ENCODE results near the gene ZNF814.
"Not testable (repeated sequence)": the region's sequence is repeated elsewhere in the genome, so short reads cannot be mapped to it uniquely, and the experiment has no call there.

Gene ZNF814

DNA sequence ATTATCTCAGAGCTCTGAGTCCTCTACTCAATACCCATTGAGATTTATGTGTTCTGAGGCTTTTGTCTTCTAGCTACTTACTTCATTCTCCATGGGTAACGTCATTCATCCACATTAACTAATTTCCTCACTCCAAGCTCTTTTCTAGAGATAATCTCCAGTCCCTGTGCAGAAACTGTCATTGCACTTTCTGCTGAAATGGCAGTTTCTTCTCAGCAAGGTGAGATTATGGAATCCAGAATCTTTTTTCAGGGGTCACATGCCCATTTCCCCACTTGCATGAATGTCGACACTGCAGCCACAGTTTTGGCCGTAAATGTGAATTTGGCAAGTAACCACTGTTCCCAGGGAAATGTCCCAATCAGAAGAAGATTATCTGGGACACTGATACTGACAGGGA, 26.5 kb downstream of the ZNF814 start:
- DNase-seq (ENCODE audit: low spot score) = not testable (repeated sequence)

DNA sequence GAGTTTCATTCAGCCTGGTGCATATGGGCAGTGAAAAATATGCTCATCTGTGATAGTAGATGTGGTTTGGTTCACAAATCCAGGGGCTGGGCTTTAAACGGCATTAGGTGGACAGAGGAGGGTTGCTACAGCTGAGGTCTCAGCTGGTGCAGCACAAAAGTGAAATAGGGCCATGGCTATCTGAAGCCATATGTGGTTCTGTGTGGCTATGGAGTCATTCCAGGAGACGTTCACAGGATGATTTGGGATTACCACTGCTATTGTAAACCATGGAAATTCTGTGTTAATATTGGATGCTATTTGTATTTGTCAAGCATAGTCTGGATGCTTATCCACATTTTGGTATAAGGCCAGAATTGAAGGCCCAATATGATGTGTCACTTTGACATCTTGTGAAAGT, 34.7 kb downstream of the ZNF814 start:
- DNase-seq (ENCODE audit: low spot score) = not testable (repeated sequence)

DNA sequence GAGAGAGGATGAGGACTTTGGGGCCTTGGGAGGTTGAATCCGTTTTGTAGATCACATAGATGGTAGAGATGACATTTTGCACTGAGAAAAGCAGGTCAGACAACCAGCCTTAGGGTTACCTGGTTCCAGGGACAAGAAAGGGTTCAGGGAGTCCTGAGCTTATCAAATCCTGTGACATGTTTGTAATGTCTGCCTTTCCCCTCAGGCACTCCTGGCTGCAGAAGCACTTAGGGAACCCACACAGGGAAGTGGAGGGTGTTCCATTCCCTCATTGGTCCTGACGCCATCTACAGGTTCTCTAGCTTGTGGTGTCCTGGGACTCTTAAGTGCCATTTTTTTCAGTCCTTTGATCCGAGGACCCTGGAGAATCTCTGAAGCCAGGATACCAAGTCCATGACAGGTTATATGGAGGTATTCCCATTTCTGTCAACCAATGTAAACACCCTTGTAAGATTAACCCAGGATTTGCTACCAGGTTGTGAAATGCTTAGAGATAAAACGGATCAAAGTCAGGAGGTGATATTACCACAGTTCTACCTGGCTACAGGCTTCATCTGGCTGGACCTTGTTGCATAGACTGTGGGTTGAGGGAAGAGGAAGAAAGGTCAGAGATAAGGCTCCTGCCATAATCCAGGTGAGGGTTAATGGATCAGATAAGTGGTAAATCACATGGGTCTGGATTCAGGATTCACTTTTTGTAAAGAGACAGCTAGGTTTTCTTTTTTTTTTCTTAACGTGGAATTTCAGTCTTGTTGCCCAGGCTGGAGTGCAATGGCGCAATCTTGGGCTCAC, 36.8 kb downstream of the ZNF814 start:
- DNase-seq (ENCODE audit: low spot score) = not testable (repeated sequence)

DNA sequence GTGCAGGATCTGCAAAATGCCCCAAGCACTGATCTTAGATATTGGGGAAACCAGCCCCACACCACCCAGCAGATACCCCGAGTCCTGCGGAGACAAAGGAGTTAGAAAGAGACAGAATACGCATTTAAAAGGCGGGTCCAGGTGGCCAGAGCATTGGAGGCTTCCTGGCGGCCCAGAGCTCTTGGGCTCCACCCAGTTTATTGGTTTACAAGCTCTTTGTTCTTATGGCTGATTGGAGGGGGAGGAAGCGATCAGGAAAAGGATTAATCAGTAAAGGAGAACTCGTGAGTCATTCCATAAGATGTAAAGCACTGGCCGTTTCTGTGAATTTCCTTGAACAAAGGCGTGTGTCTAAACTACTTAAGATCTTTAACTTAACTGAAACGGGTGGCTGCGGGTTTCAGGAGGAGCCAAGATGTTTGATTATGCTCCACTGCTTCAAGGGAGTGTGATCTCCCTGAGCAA, 38.3 kb downstream of the ZNF814 start:
- DNase-seq (ENCODE audit: low spot score) = no peak

DNA sequence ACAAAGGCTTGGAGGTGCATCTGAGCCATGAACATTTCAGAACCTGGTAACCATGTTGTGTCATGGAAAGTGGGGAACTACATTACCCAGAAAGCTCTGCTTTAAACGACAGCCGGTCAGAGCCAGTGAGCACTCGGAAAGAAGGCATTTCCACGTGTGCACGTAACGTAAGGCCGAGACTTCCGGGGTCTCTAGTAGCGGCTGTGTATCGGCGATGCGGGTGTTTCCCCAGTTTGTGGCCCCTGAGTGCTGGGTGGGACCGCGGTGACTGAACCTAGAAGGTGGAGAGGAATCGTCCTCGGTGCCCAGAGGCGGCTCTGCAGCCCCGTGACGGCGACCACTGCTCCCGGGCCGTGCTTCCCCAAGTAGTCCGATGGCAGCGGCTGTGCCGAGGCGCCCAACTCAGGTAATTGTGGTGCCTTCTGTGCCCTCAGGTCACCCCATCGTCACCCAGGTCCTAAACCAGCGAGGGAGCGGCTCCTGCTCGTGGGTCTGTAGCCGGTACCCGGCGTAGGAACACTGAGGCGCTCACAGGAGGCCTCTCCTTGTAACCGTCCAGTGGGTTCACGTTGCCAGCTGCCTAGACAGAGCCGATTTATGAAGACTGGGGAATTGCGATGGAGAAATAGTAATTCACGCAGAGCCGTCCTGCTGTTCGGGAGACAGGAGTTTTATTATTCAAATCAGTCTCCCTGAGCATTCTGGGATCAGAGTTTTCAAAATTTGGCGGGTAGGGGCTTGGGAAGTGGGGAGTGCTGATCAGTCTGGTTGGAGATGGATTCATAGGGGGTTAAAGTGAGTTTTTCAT, 39.0 kb downstream of the ZNF814 start, which contains the start of gene ZNF587:
TSS of gene ZNF587 (plus strand) at position 194 of the 808 bp plus-strand sequence. CDS start at position 374, 180 bp downstream.
- peak; percentile 81 for DNase-seq (ENCODE audit: low spot score)

DNA sequence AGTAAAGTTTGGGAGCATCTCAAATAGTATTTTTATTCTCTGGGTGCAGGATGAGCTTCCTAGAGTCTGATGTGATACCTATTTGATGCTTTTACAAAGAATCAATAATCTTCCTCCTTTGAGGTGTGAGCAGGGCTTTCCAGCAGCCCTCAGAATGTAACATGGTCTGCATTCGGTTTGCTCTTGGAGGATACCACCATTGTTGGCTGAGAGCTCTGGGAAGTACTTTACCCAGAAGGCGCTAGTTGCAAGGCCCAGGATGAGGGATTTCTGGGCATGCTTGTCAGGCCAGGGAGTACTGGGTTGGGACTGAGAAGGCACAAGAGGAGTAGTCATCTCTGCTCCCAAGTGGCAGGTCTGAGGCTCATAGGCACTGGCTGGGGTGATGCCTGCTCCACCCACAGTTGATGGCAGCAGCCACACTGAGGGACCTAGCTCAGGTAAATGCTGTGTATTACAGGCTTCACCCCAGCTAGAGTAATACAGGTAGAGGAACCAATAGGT, 39.6 kb downstream of the ZNF814 start:
- DNase-seq (ENCODE audit: low spot score) = not testable (repeated sequence)

DNA sequence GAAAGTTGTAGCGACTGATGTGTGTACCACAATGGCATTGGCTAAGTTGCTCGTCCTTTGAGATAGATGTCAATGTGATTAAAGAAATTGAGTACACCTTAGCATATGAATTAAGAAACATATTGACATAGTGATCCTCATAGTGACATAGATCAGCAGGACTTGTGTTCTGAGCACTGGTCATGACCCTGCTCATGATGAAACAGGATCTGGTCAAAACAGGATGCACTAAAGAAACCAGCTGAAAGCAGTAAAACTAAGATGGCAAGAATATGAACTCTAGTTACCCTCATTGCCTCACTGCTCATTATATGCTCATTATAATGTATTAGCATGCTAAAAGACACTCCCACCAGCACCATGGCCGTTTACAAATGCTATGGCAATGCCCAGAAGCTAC, 41.7 kb downstream of the ZNF814 start:
- not testable (repeated sequence) for DNase-seq (ENCODE audit: low spot score)

DNA sequence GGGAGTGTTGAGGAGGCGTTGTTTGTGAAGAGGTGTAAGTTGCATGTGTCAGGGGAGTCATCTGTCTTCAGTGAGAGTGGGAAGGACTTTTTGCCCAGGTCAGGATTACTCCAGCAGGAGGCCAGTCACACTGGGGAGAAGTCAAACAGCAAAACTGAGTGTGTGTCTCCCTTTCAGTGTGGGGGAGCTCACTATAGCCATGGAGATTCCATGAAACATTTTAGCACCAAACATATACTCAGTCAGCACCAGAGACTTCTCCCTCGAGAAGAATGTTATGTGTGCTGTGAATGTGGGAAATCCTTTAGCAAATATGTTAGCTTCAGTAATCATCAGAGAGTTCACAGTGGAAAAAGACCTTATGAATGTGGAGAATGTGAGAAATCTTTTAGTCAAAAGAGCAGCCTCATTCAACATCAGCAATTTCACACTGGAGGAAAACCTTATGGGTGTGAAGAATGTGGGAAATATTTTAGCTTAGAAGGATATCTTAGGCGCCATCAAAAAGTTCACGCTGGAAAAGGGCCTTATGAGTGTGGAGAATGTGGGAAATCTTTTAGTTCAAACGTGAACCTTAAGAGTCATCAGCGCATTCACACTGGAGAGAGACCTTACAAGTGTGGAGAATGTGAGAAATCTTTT, 47.6 kb downstream of the ZNF814 start:
- DNase-seq (ENCODE audit: low spot score) = no peak

DNA sequence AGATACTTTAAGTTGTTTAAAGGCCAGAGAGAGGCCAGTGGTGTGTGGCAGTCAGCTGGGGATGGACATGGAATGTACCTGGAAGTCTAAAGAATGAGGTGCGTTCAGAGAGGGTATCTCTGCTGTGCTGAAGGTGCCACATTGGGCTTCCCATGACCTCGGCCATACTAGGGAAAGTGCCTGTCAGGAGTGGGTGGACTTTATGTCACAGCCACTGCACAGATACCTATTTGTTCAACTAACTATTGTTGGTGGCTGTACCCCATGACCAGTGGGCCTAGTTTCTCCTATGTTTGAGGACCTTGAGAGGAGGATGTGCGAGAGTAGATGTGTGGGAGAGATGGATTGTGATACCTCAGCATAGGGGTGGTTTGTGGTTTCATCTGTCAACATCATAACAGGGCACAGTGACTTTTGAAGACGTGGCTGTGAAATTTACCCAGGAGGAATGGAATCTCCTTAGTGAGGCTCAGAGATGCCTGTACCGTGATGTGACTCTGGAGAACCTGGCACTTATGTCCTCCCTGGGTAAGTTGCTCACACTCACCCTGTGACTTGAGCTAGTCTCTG, 50.1 kb downstream of the ZNF814 start:
- DNase-seq (ENCODE audit: low spot score) = not testable (repeated sequence)

DNA sequence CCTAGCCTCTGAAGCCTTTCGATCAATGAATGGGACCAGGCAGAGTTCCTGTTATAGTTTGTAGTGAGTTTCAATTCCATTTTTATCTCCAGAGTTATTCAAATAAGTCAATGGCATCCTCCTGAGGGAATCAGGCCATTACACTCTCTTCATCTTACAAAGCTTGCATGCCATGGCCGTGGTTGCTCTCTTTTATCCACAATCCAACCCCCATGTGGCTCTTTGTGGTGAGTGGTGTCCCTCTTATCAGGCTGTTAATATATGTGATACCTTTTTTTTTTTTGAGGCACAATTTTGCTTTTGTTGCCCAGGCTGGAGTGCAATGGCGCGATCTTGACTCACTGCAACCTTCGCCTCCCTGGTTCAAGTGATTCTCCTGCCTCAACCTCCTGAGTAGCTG, 51.8 kb downstream of the ZNF814 start:
- not testable (repeated sequence) for DNase-seq (ENCODE audit: low spot score)

DNA sequence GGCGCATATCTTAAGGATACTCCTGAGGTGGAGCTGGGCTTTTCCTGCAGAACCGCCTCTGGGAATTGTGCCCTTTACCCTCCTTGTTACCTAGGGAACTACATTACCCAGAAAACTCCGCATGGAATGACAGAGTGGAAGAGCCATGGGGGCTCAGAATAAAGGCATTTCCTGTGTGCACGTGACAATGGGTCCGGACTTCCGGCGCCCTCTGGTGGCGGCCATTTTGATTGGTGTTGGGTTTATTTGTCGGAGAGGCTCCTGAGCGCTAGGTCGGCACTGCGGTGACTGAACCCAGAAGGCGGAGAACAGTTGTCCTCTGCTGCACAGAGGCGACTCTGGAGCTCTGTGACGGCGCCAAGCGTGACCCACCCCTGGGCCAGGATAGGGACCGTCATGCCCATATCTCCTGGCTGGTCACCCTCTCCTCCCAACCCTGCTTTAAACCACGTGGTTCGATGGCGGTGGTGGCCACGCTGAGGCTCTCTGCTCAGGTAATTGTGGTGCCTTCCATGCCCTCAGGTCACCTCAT, 58.7 kb downstream of the ZNF814 start, which contains the start of gene ZNF587B:
TSS of gene ZNF587B (plus strand) at position 229 of the 532 bp plus-strand sequence. CDS start at position 459, 230 bp downstream.
- peak; percentile 30 for DNase-seq (ENCODE audit: low spot score)

DNA sequence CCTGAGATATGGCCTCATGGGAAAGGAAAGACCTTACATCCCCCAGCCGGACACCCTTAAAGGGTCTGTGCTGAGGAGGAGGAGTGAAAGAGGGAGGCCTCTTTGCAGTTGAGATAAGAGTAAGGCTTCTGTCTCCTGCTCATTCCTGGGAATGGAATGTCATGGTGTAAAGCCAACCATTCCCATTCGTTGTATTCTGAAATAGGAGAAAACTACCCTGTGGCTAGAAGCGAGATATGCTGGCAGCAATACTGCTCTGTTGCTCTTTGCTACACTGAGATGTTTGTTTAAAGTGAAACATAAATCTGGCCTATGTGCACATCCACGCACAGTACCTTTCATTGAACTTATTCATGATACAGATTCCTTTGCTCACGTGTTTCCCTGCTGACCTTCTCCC, 59.5 kb downstream of the ZNF814 start:
- DNase-seq (ENCODE audit: low spot score) = no peak

DNA sequence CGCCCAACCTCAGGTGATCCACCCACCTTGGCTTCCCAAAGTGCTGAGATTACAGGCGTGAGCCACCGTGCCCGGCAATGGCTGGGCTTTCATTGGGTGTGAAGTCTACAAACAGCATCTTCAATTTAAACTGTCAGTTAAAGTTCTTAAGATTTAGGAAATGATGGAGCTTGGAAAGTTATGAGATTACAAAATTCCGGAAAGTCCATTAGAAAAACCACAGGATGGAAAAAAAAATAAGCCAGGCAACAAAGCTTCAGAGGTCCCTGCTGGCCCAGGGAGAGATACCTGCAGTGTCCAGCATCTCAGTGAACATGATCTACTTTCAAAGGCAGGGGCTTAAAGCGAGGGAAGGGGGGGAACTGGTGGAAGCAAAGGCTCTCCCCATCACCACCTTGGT, 63.3 kb downstream of the ZNF814 start:
- DNase-seq (ENCODE audit: low spot score) = no peak

DNA sequence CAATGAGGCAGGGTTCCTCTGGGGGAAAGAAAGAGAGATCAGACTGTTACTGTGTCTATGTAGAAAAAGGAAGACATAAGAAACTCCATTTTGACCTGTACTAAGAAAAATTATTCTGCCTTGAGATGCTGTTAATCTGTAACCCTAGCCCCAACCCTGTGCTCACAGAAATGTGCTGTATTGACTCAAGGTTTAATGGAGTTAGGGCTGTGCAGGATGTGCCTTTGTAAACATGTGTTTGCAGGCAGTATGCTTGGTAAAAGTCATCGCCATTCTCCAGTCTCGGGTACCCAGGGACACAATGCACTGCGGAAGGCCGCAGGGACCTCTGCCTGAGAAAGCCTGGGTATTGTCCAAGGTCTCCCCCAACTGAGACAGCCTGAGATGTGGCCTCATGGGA, 65.2 kb downstream of the ZNF814 start:
- DNase-seq (ENCODE audit: low spot score) = not testable (repeated sequence)

DNA sequence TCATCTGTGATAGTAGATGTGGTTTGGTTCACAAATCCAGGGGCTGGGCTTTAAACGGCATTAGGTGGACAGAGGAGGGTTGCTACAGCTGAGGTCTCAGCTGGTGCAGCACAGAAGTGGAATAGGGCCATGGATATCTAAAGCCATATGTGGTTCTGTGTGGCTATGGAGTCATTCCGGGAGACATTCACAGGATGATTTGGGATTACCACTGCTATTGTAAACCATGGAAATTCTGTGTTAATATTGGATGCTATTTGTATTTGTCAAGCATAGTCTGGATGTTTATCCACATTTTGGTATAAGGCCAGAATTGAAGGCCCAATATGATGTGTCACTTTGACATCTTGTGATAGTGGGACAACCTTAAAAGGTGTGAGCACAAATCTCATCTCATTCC, 65.7 kb downstream of the ZNF814 start:
- not testable (repeated sequence) for DNase-seq (ENCODE audit: low spot score)

DNA sequence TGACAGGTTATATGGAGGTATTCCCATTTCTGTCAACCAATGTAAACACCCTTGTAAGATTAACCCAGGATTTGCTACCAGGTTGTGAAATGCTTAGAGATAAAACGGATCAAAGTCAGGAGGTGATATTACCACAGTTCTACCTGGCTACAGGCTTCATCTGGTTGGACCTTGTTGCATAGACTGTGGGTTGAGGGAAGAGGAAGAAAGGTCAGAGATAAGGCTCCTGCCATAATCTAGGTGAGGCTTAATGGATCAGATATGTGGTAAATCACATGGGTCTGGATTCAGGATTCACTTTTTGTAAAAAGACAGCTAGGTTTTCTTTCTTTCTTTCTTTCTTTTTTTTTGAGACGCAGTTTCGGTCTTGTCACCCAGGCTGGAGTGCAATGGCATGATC, 67.3 kb downstream of the ZNF814 start:
- not testable (repeated sequence) for DNase-seq (ENCODE audit: low spot score)

DNA sequence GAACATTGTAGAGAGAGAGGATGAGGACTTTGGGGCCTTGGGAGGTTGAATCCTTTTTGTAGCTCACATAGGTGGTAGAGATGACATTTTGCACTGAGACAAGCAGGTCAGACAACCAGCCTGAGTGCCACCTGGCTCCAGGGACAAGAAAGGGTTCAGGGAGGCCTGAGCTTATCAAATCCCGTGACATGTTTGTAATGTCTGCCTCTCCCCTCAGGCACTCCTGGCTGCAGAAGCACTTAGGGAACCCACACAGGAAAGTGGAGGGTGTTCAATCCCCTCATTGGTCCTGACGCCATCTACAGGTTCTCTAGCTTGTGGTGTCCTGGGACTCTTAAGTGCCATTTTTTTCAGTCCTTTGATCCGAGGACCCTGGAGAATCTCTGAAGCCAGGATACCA, 67.7 kb downstream of the ZNF814 start:
- DNase-seq (ENCODE audit: low spot score) = not testable (repeated sequence)

DNA sequence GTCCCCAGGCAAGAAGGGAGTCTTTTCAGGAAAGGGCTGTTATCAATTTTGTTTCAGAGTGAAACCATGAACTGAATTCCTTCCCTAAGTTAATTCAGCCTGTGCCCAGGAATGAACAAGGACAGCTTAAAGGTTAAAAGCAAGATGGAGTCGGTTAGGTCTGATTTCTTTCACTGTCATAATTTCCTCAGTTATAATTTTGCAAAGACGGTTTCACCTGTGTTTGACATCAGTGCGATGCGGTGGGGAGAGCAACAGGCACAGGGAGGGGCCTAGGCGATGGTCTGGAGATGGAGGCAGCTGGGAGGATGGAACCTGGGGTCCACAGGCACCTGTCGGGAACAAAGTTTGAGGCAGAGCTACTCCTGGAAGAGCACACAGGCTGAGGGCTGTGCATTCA, 68.2 kb downstream of the ZNF814 start:
- no peak for DNase-seq (ENCODE audit: low spot score)

DNA sequence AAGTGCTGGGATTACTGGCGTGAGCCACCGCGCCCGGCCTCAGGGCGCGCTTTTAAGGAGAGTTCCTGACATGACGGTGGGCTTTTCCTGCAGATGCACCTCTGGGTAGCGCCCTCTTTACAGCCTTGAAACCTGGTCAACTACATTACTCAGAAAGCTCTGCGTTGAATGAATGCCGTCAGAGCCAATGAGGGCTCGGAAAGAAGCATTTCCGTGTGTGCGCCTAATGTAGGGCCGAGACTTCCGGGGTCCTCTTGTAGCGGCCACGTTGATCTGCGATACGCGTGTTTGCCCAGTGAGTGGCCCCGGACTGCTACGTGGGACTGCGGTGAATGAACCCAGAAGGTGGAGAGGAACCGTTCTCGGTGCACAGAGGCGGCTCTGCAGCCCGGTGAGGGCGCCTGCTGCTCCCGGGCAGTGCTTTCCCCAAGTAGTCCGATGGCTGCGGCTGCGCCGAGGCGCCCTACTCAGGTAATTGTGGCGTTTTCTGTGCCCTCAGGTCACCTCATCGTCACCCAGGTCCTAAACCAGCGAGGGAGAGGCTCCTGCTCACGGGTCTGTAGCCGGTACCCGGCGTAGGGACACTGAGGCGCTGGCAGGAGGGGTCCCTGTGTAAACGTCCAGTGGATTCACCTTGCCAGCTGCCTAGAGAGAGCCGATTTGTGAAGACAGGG, 69.2 kb downstream of the ZNF814 start:
- DNase-seq (ENCODE audit: low spot score) = peak; percentile 87

DNA sequence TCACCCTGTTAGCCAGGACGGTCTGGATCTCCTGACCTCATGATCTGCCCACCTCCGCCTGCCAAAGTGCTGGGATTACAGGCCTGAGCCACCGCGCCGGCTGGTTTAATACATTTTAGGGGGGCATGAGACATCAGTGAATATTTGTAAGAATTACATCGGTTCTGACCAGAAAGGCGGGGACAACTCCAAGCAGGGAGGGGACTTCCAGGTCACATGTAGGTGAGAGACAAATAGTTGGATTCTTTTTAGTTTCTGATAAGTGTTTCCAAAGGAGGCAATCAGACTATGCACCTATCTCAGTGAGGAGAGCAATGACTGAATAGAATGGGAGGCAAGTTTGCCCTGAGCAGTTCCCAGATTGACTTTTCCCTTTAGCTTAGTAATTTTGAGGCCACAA, 70.5 kb downstream of the ZNF814 start:
- DNase-seq (ENCODE audit: low spot score) = no peak

DNA sequence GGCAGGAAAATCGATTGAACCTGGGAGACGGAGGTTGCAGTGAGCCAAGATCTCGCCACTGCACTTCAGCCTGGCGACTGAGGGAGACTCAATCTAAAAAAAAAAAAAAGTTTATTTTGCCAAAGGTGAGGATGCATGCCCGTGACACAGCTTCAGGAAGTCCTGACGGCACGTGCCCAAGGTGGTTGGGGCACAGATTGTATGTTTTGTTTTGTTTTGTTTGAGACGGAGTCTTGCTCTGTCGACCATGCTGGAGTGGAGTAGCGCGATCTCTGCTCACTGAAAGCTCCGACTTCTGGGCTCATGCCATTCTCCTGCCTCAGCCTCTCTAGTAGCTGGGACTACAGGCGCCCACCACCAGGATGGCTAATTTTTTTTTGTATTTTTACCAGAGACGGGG, 70.9 kb downstream of the ZNF814 start:
- no peak for DNase-seq (ENCODE audit: low spot score)

Data from globus pallidus (tissue), 1 donor.